ENCODE results near the gene RGS16. TPM values are rescaled to one million over a fixed set of nuclear protein-coding genes. Genes with fewer than 3 reads are reported as not detected.

The RGS16 gene
- total RNA-seq, 1 experiment from 2014 or later, result 0.23 TPM

DNA sequence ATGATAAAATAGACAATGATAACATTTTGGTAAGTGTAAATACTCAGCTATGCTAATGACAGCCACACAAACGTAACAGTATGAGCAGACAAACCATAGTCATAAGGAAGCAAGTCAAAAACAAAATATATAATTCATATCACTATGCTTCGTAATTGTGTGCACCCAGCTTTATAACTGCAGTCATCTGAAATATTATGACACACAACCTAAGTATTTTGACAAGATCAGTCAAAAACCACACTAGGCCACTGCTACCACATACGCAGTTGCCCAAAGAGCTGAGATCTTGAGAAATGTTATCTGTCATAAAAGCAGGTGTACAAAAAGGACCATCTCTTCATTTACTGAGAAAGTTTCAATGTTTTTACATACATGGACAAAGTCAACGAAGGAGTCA, 41.1 kb downstream of the RGS16 start:
- Histone ChIP-seq H3K27me3 (ENCODE audit: control insufficient read depth, insufficient read depth, low read length) (no peaks in the 10 kb centered on the region), H3K27ac (ENCODE audit: low read length) (no peak overlapping the region), H3K4me1 (ENCODE audit: control insufficient read depth, insufficient read depth, low read length) (no peaks in the 10 kb centered on the region), H3K4me3 (ENCODE audit: low read depth in 2 of 2, low read length in 2 of 2) (no peak overlapping the region), H3K36me3 (ENCODE audit: control insufficient read depth, insufficient read depth, low read length) (no peaks in the 10 kb centered on the region), H3K9me3 (ENCODE audit: control insufficient read depth, insufficient read depth, low read depth, low read length) (no peaks in the 10 kb centered on the region)
- DNase-seq (ENCODE audit: low read depth, low spot score) (no peak), ATAC-seq (no peak)
- POLR2A ChIA-PET, result no interaction called here
- no TSS peak for BruUV-seq (replicated peaks)
- in situ Hi-C loops (cut with HindIII; ENCODE audit: low pct_unique_long_range_greater_than_20kb, low sequenced_read_pairs) (no loop called here), intact Hi-C loops (cut with micrococcal nuclease; ENCODE audit: unreplicated experiment) (no loop called here)
- CTCF ChIA-PET, result no interaction called here
- TF ChIP-seq SIN3A (IDR thresholded peaks at IDR 0.05; ENCODE audit: borderline replicate concordance, insufficient read depth, low read depth, low read length) (no peak), POLR2AphosphoS5 (IDR thresholded peaks at IDR 0.05; ENCODE audit: low read depth, low read length) (no peak), TCF7L2 (IDR thresholded peaks at IDR 0.05; ENCODE audit: low read depth, low read length) (no peak), REST (IDR thresholded peaks at IDR 0.05; ENCODE audit: insufficient read depth in 1 of 2, low read depth in 2 of 2, low read length in 1 of 2) (no peak)
- TF ChIP-seq, protein P1, sequence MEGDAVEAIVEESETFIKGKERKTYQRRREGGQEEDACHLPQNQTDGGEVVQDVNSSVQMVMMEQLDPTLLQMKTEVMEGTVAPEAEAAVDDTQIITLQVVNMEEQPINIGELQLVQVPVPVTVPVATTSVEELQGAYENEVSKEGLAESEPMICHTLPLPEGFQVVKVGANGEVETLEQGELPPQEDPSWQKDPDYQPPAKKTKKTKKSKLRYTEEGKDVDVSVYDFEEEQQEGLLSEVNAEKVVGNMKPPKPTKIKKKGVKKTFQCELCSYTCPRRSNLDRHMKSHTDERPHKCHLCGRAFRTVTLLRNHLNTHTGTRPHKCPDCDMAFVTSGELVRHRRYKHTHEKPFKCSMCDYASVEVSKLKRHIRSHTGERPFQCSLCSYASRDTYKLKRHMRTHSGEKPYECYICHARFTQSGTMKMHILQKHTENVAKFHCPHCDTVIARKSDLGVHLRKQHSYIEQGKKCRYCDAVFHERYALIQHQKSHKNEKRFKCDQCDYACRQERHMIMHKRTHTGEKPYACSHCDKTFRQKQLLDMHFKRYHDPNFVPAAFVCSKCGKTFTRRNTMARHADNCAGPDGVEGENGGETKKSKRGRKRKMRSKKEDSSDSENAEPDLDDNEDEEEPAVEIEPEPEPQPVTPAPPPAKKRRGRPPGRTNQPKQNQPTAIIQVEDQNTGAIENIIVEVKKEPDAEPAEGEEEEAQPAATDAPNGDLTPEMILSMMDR (IDR thresholded peaks at IDR 0.05), result no peak

- Histone ChIP-seq H3K27ac (ENCODE audit: low read length) (no peak overlapping the region), H3K36me3 (ENCODE audit: control insufficient read depth, insufficient read depth, low read length) (no peaks in the 10 kb centered on the region), H3K4me3 (ENCODE audit: low read depth in 2 of 2, low read length in 2 of 2) (no peak overlapping the region), H3K4me1 (ENCODE audit: control insufficient read depth, insufficient read depth, low read length) (no peaks in the 10 kb centered on the region), H3K27me3 (ENCODE audit: control insufficient read depth, insufficient read depth, low read length) (no peaks in the 10 kb centered on the region), H3K9me3 (ENCODE audit: control insufficient read depth, insufficient read depth, low read depth, low read length) (no peaks in the 10 kb centered on the region)
- ATAC-seq, result no peak
- no peak for DNase-seq (ENCODE audit: low read depth, low spot score)
- no TSS peak for BruUV-seq (replicated peaks)
- TF ChIP-seq, protein P1 (IDR thresholded peaks at IDR 0.05), result no peak
- TF ChIP-seq SIN3A (IDR thresholded peaks at IDR 0.05; ENCODE audit: borderline replicate concordance, insufficient read depth, low read depth, low read length), result no peak
- no peak for TF ChIP-seq POLR2AphosphoS5 (IDR thresholded peaks at IDR 0.05; ENCODE audit: low read depth, low read length)
- no peak for TF ChIP-seq REST (IDR thresholded peaks at IDR 0.05; ENCODE audit: insufficient read depth in 1 of 2, low read depth in 2 of 2, low read length in 1 of 2)
- no peak for TF ChIP-seq TCF7L2 (IDR thresholded peaks at IDR 0.05; ENCODE audit: low read depth, low read length)
- ChIA-PET POLR2A (no interaction called here), CTCF (no interaction called here)
- in situ Hi-C loops (cut with HindIII; ENCODE audit: low pct_unique_long_range_greater_than_20kb, low sequenced_read_pairs), result no loop called here
- intact Hi-C loops (cut with micrococcal nuclease; ENCODE audit: unreplicated experiment), result no loop called here
Observed at GRCh38 chr1:182561456-182561855, 42.7 kb downstream of the RGS16 start.
